BE2C (cell line): ENCODE data around the gene MORF4L2.
"Not testable (repeated sequence)": the region's sequence is repeated elsewhere in the genome, so short reads cannot be mapped to it uniquely, and the experiment has no call there.

ENCODE experiments used
- DNase-seq: peaks from one replicate; pipeline ENCODE4 v3.0.0-alpha.2; 2020
- H3K27me3 ChIP-seq: fragments of 250-450 bp; sonication (Bioruptor Pico); 2 replicates; pipeline ENCODE4 v1.5.1; 2020; ENCODE audit warnings: mild to moderate bottlenecking
- H3K36me3 ChIP-seq: fragments of 250-450 bp; sonication (Bioruptor Pico); 2 replicates; pipeline ENCODE4 v1.5.1; 2020; ENCODE audit warnings: mild to moderate bottlenecking
- H3K4me1 ChIP-seq: fragments of 250-450 bp; sonication (Bioruptor Pico); 2 replicates; pipeline ENCODE4 v1.5.1; 2020
- H3K4me3 ChIP-seq: 2 replicates; pipeline ENCODE4 v1.5.1; 2011; ENCODE audit warnings: low read depth, low read length
- H3K9me3 ChIP-seq: fragments of 250-450 bp; sonication (Bioruptor Pico); 2 replicates; pipeline ENCODE4 v1.5.1; 2020
- TF ChIP-seq, protein P1 (sequence below): IDR thresholded peaks from 2 replicates; pipeline ENCODE4 v1.5.1; 2012; ENCODE audit warnings: mild to moderate bottlenecking, low read depth, low read length

Gene MORF4L2

DNA sequence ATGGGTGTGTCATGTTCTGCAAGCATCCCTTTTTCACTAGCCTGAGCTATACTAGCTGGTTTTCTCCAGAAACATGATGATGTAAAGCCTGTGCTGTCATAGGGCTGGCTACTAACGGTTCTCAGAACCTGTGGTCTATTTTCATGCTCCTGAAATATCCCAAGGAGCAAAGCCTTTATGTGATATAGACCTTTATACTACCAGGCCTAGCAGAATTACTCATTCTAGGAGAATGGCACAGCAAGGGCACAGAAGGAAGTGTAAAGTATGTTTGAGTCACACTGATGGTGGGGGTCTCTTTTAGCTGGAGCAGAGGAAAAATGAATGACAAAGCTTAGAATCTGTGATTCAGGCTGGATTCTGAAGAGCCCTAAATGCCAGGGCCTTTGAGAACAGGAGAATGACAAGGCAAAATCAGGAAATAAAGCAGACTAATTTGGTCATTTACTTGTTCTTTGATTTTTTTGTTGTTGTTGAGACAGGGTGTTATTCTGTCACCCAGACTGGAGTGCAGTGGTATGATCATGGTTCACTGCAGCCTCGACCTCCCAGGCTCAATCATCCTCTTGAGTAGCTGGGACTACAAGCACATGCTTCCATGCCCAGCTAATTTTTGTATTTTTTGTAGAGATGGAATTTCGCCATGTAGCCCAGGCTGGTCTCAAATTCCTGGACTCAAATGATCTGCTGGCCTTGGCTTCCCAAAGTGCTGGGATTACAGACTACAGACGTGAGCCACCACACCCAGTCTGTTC is 45.9 kb downstream of the MORF4L2 start:
- Histone ChIP-seq H3K36me3 (no peaks in the 10 kb centered on the region), H3K9me3 (no peaks in the 10 kb centered on the region), H3K4me1 (no peaks in the 10 kb centered on the region), H3K27me3 (no peaks in the 10 kb centered on the region), H3K4me3 (no peak overlapping the region)
- DNase-seq, result no peak
- TF ChIP-seq, protein P1, sequence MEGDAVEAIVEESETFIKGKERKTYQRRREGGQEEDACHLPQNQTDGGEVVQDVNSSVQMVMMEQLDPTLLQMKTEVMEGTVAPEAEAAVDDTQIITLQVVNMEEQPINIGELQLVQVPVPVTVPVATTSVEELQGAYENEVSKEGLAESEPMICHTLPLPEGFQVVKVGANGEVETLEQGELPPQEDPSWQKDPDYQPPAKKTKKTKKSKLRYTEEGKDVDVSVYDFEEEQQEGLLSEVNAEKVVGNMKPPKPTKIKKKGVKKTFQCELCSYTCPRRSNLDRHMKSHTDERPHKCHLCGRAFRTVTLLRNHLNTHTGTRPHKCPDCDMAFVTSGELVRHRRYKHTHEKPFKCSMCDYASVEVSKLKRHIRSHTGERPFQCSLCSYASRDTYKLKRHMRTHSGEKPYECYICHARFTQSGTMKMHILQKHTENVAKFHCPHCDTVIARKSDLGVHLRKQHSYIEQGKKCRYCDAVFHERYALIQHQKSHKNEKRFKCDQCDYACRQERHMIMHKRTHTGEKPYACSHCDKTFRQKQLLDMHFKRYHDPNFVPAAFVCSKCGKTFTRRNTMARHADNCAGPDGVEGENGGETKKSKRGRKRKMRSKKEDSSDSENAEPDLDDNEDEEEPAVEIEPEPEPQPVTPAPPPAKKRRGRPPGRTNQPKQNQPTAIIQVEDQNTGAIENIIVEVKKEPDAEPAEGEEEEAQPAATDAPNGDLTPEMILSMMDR, result no peak

DNA sequence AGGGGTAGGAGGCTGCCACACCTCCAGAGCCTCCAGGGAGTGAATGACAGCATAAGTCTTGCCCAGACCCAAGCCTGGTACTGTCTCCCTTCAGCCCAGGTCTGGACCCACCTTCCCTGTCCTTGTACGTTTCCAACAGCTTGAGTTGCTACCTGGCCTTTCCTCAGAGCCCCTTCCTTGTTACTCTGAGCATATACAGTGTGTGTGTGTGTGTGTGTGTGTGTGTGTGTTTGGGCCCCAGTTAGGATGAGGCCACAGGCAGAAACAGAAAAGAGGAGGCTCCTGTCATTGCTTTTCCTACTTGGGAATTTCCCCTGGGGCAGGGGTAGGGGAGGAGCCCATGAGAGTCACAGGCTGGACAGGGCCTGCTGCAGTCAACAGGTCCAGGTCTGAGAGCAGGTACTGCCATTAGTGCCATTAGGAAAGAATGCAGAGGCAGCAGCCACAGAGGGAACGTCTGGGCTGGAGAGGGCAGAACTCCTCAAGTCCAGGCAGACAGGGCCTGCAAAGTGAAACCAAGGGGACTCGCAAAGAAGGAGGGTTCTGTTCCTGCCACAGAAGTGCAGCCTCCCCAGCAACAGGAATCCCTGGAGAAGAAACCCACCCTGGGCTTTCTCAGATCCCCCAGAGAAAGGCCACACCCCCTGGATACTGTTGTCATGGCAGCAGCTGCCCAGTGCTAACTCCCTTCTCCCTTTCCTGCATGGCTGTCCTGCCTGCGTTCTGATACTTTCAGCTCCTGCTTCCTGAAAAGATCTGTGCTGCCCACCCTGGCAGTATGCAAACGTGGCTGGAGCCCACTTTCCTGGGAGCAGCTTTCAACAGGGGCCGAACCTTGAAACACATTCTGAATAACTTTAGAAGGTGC is 47.8 kb downstream of the MORF4L2 start:
- H3K27me3 ChIP-seq, H3K4me1 ChIP-seq, H3K36me3 ChIP-seq, H3K4me3 ChIP-seq, H3K9me3 ChIP-seq: not testable (repeated sequence)
- peak; percentile 51 for DNase-seq

DNA sequence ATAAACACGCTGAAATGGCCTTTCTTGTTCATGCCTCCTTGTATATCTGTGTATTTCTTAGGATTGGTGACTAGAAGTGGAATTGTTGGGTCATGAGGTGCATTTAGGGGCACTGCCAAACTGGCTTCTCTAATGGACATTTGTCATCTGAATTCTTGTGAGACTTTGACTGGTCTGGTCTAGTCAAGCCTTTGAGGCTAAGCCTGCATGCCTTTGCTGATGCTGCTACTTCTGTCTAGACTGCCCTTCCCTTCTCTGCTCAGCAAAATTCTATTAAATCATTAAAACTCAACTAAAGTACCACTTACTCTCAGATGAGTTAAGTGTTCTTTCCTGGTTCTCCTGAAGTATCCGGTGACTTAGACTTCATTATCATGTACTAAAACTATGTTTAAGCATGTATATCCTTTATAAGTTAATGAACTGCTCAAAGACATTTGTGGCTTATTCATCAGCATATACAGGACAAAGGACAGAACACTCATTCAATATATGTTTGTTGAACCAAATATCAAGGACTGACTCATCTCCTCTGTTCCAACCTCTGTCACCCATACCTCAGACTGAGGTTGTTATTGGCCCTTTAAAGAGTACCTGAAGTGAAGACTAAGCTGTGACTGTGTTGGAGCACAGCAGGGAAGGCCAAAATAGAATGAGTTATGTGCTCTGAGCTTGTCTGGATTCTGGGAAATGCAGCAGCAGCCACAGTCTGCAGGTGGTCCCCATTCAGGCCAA is 48.7 kb downstream of the MORF4L2 start:
- H3K27me3 ChIP-seq, result no peaks in the 10 kb centered on the region
- TF ChIP-seq, protein P1, result no peak
- no peak overlapping the region for H3K4me3 ChIP-seq
- H3K36me3 ChIP-seq, result no peaks in the 10 kb centered on the region
- no peaks in the 10 kb centered on the region for H3K9me3 ChIP-seq
- no peak for DNase-seq
- no peaks in the 10 kb centered on the region for H3K4me1 ChIP-seq

DNA sequence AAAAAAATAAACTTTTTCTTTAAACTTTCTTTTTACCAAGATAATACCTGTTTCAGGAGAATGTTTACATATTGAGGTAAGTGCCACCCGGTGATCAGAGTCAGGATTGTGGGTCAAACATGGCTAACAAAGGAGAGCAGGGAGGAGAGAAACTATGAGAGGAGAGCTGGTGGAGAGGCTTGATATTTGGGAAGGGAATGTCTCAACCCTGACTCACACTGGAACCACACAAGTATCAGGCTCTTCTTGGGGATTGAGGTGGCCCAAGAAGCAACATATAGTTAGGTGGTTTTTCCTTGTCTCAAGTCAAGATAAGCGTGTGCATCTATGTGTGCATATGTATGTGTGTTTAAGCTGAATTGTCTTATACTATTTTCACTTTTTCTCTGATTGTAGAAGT is 51.1 kb downstream of the MORF4L2 start:
- no peaks in the 10 kb centered on the region for H3K9me3 ChIP-seq
- no peak overlapping the region for H3K4me3 ChIP-seq
- TF ChIP-seq, protein P1, result no peak
- no peak for DNase-seq
- H3K36me3 ChIP-seq, result no peaks in the 10 kb centered on the region
- no peaks in the 10 kb centered on the region for H3K4me1 ChIP-seq
- H3K27me3 ChIP-seq, result no peaks in the 10 kb centered on the region

DNA sequence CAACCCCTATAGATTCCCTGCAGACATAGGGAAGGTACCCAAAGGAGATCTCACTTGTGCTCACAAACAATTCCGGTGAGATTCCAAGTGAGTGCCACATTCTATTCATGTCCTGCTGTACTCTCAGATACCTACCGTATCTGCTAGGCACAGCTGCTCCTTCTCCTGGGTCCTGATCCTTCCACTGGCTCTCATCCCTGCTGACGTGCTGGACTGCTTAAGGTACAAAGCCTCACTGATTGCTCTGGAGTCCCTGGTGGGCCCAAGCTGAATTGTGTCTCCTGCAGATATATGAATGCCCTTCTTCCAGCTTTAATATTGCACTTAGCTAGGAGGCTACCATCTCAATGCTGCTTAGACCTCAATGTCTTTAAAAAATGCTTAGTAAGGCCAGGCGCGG is 55.4 kb downstream of the MORF4L2 start:
- H3K4me3 ChIP-seq, result no peak overlapping the region
- no peaks in the 10 kb centered on the region for H3K4me1 ChIP-seq
- TF ChIP-seq, protein P1, result no peak
- no peak for DNase-seq
- H3K36me3 ChIP-seq, result no peaks in the 10 kb centered on the region
- H3K9me3 ChIP-seq, result no peaks in the 10 kb centered on the region
- H3K27me3 ChIP-seq, result no peaks in the 10 kb centered on the region

DNA sequence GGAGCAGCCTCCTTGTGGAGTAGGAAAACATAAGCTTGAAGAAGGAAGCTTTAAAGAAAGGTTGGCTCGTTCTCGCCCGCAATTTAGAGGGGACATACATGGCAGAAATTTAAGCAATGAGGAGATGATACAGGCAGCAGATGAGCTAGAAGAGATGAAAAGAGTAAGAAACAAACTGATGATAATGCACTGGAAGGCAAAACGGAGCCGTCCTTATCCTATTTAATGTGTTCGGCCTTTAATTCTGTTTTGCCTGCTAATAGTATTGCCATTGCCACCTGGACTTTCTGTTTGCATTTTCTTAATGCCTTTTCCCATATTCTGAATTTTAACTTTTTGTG is 56.4 kb downstream of the MORF4L2 start:
- peak overlapping the region; percentile 82 for H3K4me3 ChIP-seq
- H3K36me3 ChIP-seq, result no peaks in the 10 kb centered on the region
- no peaks in the 10 kb centered on the region for H3K27me3 ChIP-seq
- no peak for DNase-seq
- no peaks in the 10 kb centered on the region for H3K9me3 ChIP-seq
- H3K4me1 ChIP-seq, result no peaks in the 10 kb centered on the region
- TF ChIP-seq, protein P1, result no peak
